Mammary epithelial cell (primary cell): ENCODE results near the gene ONECUT3.

Experiments
- CTCF ChIP-seq, 2 donors: IDR thresholded peaks in 1 of 2; conservative IDR thresholded peaks in 1 of 2; 2 replicates each; pipeline ENCODE4 v1.5.1; 2011 to 2012; ENCODE audit warnings: inconsistent platforms in 2 of 2, low read length in 2 of 2, mild to moderate bottlenecking in 2 of 2, control low read depth in 1 of 2, low read depth in 1 of 2; ENCODE audit not compliant: insufficient read depth in 1 of 2; ENCODE audit errors: extremely low read depth in 1 of 2
- EZH2 ChIP-seq: IDR thresholded peaks from 2 replicates; pipeline ENCODE4 v1.6.1; 2012; ENCODE audit warnings: low read length, inconsistent platforms, borderline replicate concordance

DNA sequence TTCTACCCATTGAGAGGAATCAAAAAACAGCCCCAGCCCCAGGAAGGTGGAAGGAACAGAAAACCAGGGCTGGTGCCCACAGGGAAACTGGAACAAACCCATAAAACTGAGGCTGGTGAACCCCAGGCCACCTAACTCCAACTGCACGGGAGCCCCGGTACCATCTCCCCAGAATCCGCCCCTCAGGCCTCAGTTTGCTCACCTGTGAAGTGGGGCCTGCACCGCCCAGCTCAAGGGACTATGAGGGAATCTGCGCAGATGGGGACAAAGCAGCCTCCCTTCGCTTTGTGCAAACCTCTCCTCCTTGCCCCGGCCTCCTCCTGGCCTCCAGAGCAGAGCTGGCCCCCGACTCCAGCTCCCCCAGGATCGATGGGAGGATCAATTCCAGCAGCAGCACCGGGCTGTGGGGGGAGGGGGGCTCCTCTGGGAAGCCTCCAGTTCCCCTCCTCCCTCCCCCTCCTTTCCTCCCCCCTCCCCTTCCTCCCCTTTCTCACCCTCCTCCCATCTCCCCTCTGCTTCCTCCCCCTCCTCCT, 9.1 kb upstream of the ONECUT3 start:
- no peak for TF ChIP-seq CTCF (conservative IDR thresholded peaks at IDR 0.05 in 1 of 2, IDR thresholded peaks at IDR 0.05 in 1 of 2; ENCODE audit: extremely low read depth in 1 of 2, insufficient read depth in 1 of 2, low read depth in 1 of 2, low read length in 2 of 2)
- no peak for TF ChIP-seq EZH2
